Astrocyte (in vitro differentiated cells and primary cell): Measurements from ENCODE around the gene PALM2AKAP2. TPM values are rescaled to one million over a fixed set of nuclear protein-coding genes. Genes with fewer than 3 reads are reported as not detected.
A peak's percentile ranks its signal among the peaks of the same experiment; 100 is the strongest.

ENCODE experiments used
- DNase-seq: peaks from one replicate; pipeline ENCODE4 v3.0.0-alpha.2; 2010; ENCODE audit warnings: low read depth
- FAIRE-seq: peaks from 2 replicates; lab custom pipeline; 2011; peaks lifted over from hg19 to GRCh38; lab: Jason Lieb, UNC
- H2AFZ ChIP-seq: 2 replicates; pipeline ENCODE4 v1.6.0; 2012; ENCODE audit warnings: low read depth, low read length, inconsistent platforms
- H3K27ac ChIP-seq: 2 replicates; pipeline ENCODE4 v1.5.1; 2011; ENCODE audit warnings: low read depth, low read length, inconsistent platforms
- H3K27me3 ChIP-seq: 2 replicates; pipeline ENCODE4 v1.6.0; 2011; ENCODE audit warnings: low read length, inconsistent platforms; ENCODE audit not compliant: insufficient read depth
- H3K36me3 ChIP-seq: 2 replicates; pipeline ENCODE4 v1.5.1; 2011; ENCODE audit warnings: low read length, inconsistent platforms; ENCODE audit not compliant: insufficient read depth
- H3K4me1 ChIP-seq: 2 replicates; pipeline ENCODE4 v1.5.1; 2011; ENCODE audit warnings: low read length, inconsistent platforms; ENCODE audit not compliant: insufficient read depth
- H3K4me2 ChIP-seq: 2 replicates; pipeline ENCODE4 v1.6.0; 2012; ENCODE audit warnings: low read length, inconsistent platforms
- H3K4me3 ChIP-seq: 2 replicates; pipeline ENCODE4 v1.5.1; 2011; ENCODE audit warnings: low read depth, mild to moderate bottlenecking, low read length, inconsistent platforms; ENCODE audit not compliant: insufficient read depth
- H3K79me2 ChIP-seq: 2 replicates; pipeline ENCODE4 v1.6.0; 2012; ENCODE audit warnings: mild to moderate bottlenecking, low read length, inconsistent platforms; ENCODE audit not compliant: insufficient read depth
- H3K9ac ChIP-seq: 2 replicates; pipeline ENCODE4 v1.6.0; 2012; ENCODE audit warnings: mild to moderate bottlenecking, low read length, inconsistent platforms
- H3K9me3 ChIP-seq: 2 replicates; pipeline ENCODE4 v1.5.1; 2012; ENCODE audit warnings: low read depth, mild to moderate bottlenecking, low read length, inconsistent platforms; ENCODE audit not compliant: insufficient read depth
- H4K20me1 ChIP-seq: 2 replicates; pipeline ENCODE4 v1.6.0; 2012; ENCODE audit warnings: low read length, inconsistent platforms; ENCODE audit not compliant: insufficient read depth
- H3K27ac Mint-ChIP-seq: one replicate; pipeline ENCODE4 v1.8.0; 2021; ENCODE audit warnings: mild to moderate bottlenecking, mixed read lengths; ENCODE audit not compliant: unreplicated experiment
- H3K27me3 Mint-ChIP-seq: one replicate; pipeline ENCODE4 v1.8.0; 2021; ENCODE audit warnings: low read depth, mixed read lengths; ENCODE audit not compliant: unreplicated experiment
- H3K36me3 Mint-ChIP-seq: one replicate; pipeline ENCODE4 v1.8.0; 2021; ENCODE audit warnings: low read depth, mixed read lengths; ENCODE audit not compliant: unreplicated experiment
- H3K4me1 Mint-ChIP-seq: one replicate; pipeline ENCODE4 v1.8.0; 2021; ENCODE audit warnings: low read depth, mixed read lengths; ENCODE audit not compliant: unreplicated experiment
- H3K4me3 Mint-ChIP-seq: one replicate; pipeline ENCODE4 v1.8.0; 2021; ENCODE audit warnings: mild to moderate bottlenecking, moderate library complexity, mixed read lengths; ENCODE audit not compliant: unreplicated experiment
- H3K9me3 Mint-ChIP-seq: one replicate; pipeline ENCODE4 v1.8.0; 2021; ENCODE audit warnings: mild to moderate bottlenecking, mixed read lengths; ENCODE audit not compliant: unreplicated experiment
- CTCF ChIP-seq: IDR thresholded peaks from 2 replicates; pipeline ENCODE4 v1.5.1; 2011; ENCODE audit warnings: low read depth, mild to moderate bottlenecking, inconsistent platforms, low read length, moderate library complexity; ENCODE audit not compliant: insufficient read depth
- EZH2 ChIP-seq: IDR thresholded peaks from 2 replicates; pipeline ENCODE4 v1.6.1; 2012; ENCODE audit warnings: mild to moderate bottlenecking, low read length, inconsistent platforms; ENCODE audit not compliant: insufficient read depth
- total RNA-seq: library from RNA; stranded (reverse); gene quantifications from 2 replicates; pipeline ENCODE4 v1.2.1, GENCODE V29; 2021

PALM2AKAP2 gene
- total RNA-seq, 1 donor from 2014 or later: 58.1 TPM

GRCh38 chr9:109792951-109793546 is 13.1 kb downstream of the PALM2AKAP2 start:
- Histone ChIP-seq H3K79me2 (peaks cover 91% of the 10 kb centered on the region), H3K9me3 (no peaks in the 10 kb centered on the region), H3K4me2 (peak overlapping the region; percentile 66), H3K4me1 (peaks cover 26% of the 10 kb centered on the region), H3K27me3 (no peaks in the 10 kb centered on the region), H3K9ac (peak overlapping the region; percentile 24), H3K36me3 (no peaks in the 10 kb centered on the region), H3K4me3 (no peak overlapping the region), H2AFZ (no peak overlapping the region), H4K20me1 (peaks cover 16% of the 10 kb centered on the region), H3K27ac (peak overlapping the region; percentile 70)
- TF ChIP-seq CTCF (no peak), EZH2 (no peak)
- Mint-ChIP-seq H3K4me1 (peaks cover 58% of the 10 kb centered on the region), H3K4me3 (no peak overlapping the region), H3K27me3 (no peaks in the 10 kb centered on the region), H3K9me3 (no peaks in the 10 kb centered on the region), H3K27ac (peak overlapping the region; percentile 19), H3K36me3 (no peaks in the 10 kb centered on the region)
- FAIRE-seq (peak; percentile 97), DNase-seq (peak; percentile 95)

- Histone ChIP-seq H3K27ac (peak overlapping the region; percentile 70), H4K20me1 (peaks cover 7% of the 10 kb centered on the region), H2AFZ (no peak overlapping the region), H3K4me1 (peaks cover 28% of the 10 kb centered on the region), H3K36me3 (no peaks in the 10 kb centered on the region), H3K9me3 (no peaks in the 10 kb centered on the region), H3K4me3 (no peak overlapping the region), H3K27me3 (no peaks in the 10 kb centered on the region), H3K9ac (peak overlapping the region; percentile 2), H3K79me2 (peaks cover 91% of the 10 kb centered on the region), H3K4me2 (peak overlapping the region; percentile 66)
- no peak overlapping the region for H3K4me3 Mint-ChIP-seq
- DNase-seq (no peak), FAIRE-seq (peak; percentile 81)
- peak overlapping the region; percentile 20 for H3K27ac Mint-ChIP-seq
- no peaks in the 10 kb centered on the region for H3K27me3 Mint-ChIP-seq
- H3K4me1 Mint-ChIP-seq: peaks cover 56% of the 10 kb centered on the region
- no peak for TF ChIP-seq EZH2
- no peak for TF ChIP-seq CTCF
- H3K9me3 Mint-ChIP-seq: no peaks in the 10 kb centered on the region
- no peaks in the 10 kb centered on the region for H3K36me3 Mint-ChIP-seq
These were observed 13.9 kb downstream of the PALM2AKAP2 start for GRCh38 chr9:109793921-109794320.

- peaks cover 56% of the 10 kb centered on the region for H3K4me1 Mint-ChIP-seq
- H3K27me3 Mint-ChIP-seq: no peaks in the 10 kb centered on the region
- Histone ChIP-seq H2AFZ (no peak overlapping the region), H3K36me3 (no peaks in the 10 kb centered on the region), H3K27ac (no peak overlapping the region), H4K20me1 (peaks cover 1% of the 10 kb centered on the region), H3K79me2 (peaks cover 90% of the 10 kb centered on the region), H3K9ac (no peak overlapping the region), H3K27me3 (no peaks in the 10 kb centered on the region), H3K4me3 (no peak overlapping the region), H3K4me2 (no peak overlapping the region), H3K4me1 (peaks cover 32% of the 10 kb centered on the region), H3K9me3 (no peaks in the 10 kb centered on the region)
- no peak overlapping the region for H3K4me3 Mint-ChIP-seq
- FAIRE-seq: no peak
- H3K27ac Mint-ChIP-seq: peak overlapping the region; percentile 20
- TF ChIP-seq EZH2 (no peak), CTCF (no peak)
- no peaks in the 10 kb centered on the region for H3K9me3 Mint-ChIP-seq
- H3K36me3 Mint-ChIP-seq: no peaks in the 10 kb centered on the region
- no peak for DNase-seq
These were observed 14.5 kb downstream of the PALM2AKAP2 start for GRCh38 chr9:109794361-109795012.
